AG04450 (cell line): ENCODE data around the gene SPANXB1. TPM values are rescaled to one million over a fixed set of nuclear protein-coding genes. Genes with fewer than 3 reads are reported as not detected.
"Not testable (repeated sequence)": the region's sequence is repeated elsewhere in the genome, so short reads cannot be mapped to it uniquely, and the experiment has no call there.

ENCODE experiments used
- CTCF ChIA-PET: fragments of 300-600, 350-600 bp; formaldehyde crosslinking; extraction: SDS; loops from one replicate; lab custom pipeline; 2022; ENCODE audit warnings: antibody characterized with exemption, inconsistent platforms; lab: Charles Lee
- POLR2A ChIA-PET: fragments of 350-600 bp; formaldehyde crosslinking; extraction: SDS; loops from one replicate; lab custom pipeline; 2021; ENCODE audit warnings: antibody characterized with exemption, inconsistent platforms; lab: Yijun Ruan, JAX
- DNase-seq: peaks from one replicate; pipeline ENCODE4 v3.0.0-alpha.2; 2011; ENCODE audit warnings: low read depth, low spot score
- H3K27ac ChIP-seq: one replicate; pipeline ENCODE4 v1.5.1; 2012; ENCODE audit warnings: low read depth, low read length, control low read depth
- H3K27me3 ChIP-seq: one replicate; pipeline ENCODE4 v1.6.0; 2012; ENCODE audit warnings: low read length; ENCODE audit not compliant: control insufficient read depth, insufficient read depth
- H3K4me3 ChIP-seq: 2 replicates; pipeline ENCODE4 v1.5.1; 2011; ENCODE audit warnings: mild to moderate bottlenecking, low read depth, low read length, control low read depth
- H3K9me3 ChIP-seq: 2 replicates; pipeline ENCODE4 v1.5.1; 2012; ENCODE audit warnings: low read length; ENCODE audit not compliant: control insufficient read depth, insufficient read depth
- polyA plus RNA-seq: library from polyadenylated mRNA; depleted of rRNA; stranded (reverse); fragments of >200 nt; gene quantifications from 2 replicates; pipeline ENCODE4 v1.2.3, GENCODE V29; 2011; rRNA removed
- TF ChIP-seq, protein P1 (sequence below): IDR thresholded peaks from 2 replicates; pipeline ENCODE4 v1.5.1; 2011; ENCODE audit warnings: low read depth, low read length, control low read depth, inconsistent platforms

Gene SPANXB1
- polyA plus RNA-seq, 1 experiment: not detected

- CTCF ChIA-PET: no interaction called here
- DNase-seq: no peak
- TF ChIP-seq, protein P1, sequence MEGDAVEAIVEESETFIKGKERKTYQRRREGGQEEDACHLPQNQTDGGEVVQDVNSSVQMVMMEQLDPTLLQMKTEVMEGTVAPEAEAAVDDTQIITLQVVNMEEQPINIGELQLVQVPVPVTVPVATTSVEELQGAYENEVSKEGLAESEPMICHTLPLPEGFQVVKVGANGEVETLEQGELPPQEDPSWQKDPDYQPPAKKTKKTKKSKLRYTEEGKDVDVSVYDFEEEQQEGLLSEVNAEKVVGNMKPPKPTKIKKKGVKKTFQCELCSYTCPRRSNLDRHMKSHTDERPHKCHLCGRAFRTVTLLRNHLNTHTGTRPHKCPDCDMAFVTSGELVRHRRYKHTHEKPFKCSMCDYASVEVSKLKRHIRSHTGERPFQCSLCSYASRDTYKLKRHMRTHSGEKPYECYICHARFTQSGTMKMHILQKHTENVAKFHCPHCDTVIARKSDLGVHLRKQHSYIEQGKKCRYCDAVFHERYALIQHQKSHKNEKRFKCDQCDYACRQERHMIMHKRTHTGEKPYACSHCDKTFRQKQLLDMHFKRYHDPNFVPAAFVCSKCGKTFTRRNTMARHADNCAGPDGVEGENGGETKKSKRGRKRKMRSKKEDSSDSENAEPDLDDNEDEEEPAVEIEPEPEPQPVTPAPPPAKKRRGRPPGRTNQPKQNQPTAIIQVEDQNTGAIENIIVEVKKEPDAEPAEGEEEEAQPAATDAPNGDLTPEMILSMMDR: no peak
- Histone ChIP-seq H3K27me3 (no peaks in the 10 kb centered on the region), H3K4me3 (no peak overlapping the region), H3K27ac (no peak overlapping the region), H3K9me3 (no peaks in the 10 kb centered on the region)
- POLR2A ChIA-PET: no interaction called here
Observed at GRCh38 chrX:140983730-140984129, 18.7 kb upstream of the SPANXB1 start.

DNA sequence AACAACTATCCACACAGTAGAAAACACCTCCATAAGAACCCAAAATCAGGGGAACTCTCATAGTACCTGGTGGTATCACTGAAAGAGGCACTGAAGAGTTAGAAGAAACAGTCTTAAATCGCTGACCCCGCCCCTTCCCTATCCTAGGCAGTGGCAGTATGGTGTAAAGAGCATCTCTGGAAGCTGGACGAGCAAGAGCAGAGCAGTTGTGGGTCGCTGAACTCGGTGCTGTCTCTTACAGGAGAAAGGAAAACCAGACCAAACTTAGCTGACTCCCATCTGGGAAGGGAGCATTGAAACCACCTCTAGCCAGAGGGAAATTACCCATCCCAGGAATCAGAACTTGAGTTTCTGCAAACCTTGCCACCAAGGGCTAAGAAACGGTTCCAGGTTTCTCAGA lies 2.8 kb downstream of the SPANXB1 start:
- H3K9me3 ChIP-seq, DNase-seq, H3K27me3 ChIP-seq, POLR2A ChIA-PET, H3K27ac ChIP-seq, CTCF ChIA-PET, H3K4me3 ChIP-seq: not testable (repeated sequence)

DNA sequence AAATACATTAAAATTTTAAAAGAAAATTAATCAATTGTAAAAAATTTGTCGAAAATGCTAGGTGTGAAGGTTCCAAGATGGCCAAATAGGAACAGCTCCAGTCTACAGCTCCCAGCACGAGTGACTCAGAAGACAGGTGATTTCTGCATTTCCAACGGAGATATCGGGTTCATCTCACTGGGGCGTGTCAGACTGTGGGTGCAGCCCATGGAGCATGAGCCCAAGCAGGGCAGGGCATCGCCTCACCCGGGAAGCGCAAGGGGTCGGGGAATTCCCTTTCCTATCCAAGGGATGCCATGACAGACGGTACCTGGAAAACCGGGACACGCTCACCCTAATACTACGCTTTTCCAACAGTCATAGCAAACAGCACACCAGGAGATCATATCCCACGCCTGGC lies 41.9 kb downstream of the SPANXB1 start:
- H3K27me3 ChIP-seq, H3K9me3 ChIP-seq, H3K4me3 ChIP-seq, DNase-seq, CTCF ChIA-PET, POLR2A ChIA-PET, H3K27ac ChIP-seq: not testable (repeated sequence)

DNA sequence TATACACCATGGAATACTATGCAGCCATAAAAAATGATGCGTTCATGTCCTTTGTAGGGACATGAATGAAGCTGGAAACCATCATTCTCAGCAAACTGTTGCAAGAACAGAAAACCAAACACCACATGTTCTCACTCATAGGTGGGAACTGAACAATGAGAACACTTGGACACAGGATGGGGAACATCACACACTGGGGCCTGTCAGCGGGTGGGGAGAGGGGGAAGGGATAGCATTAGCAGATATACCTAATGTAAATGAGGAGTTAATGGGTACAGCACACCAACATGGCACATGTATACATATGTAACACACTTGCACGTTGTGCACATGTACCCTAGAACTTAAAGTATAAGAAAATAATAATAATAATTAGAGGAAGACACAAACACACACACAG lies 47.5 kb downstream of the SPANXB1 start:
- H3K4me3 ChIP-seq, CTCF ChIA-PET, POLR2A ChIA-PET, H3K27ac ChIP-seq, DNase-seq, H3K27me3 ChIP-seq, H3K9me3 ChIP-seq: not testable (repeated sequence)

DNA sequence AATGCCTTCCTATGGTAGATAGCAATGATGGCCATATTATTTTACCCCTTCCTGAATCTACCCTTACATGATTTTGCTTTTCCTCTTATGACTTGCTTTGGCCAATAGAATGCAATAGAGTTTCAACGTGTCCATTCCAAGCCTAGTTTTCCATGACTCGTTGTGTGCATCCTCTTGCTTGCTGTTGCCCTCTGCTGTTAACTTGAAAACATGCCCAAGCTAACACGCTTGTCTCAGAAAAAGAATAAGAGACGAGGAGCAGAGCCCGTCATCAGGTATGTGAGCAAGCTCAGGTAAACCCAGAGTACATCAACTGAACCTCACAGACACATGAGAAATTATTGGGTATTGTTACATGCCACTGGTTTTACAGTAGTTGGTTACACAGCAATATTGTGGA lies 49.7 kb downstream of the SPANXB1 start:
- H3K9me3 ChIP-seq, H3K27me3 ChIP-seq, POLR2A ChIA-PET, DNase-seq, CTCF ChIA-PET, H3K4me3 ChIP-seq, H3K27ac ChIP-seq: not testable (repeated sequence)

Other genes with a start within 250 kb of the SPANXB1 start
- 13.8 and 25.7 TPM in 2 replicates for gene LDOC1, start 174.5 kb downstream of the SPANXB1 start, polyA plus RNA-seq
- gene SPANXC, start 239.9 kb downstream of the SPANXB1 start, polyA plus RNA-seq: not detected in 2 replicates